GM13977 (cell line): ENCODE measurements around the gene CLUH.

ENCODE experiments used
- DNase-seq: peaks from one replicate; pipeline ENCODE4 v3.0.0; 2012; ENCODE audit warnings: low spot score
- CTCF ChIP-seq: IDR thresholded peaks from 2 replicates; pipeline ENCODE4 v1.5.1; 2012; ENCODE audit warnings: mild to moderate bottlenecking, control low read depth; ENCODE audit not compliant: insufficient read depth; ENCODE audit errors: extremely low read depth, missing control alignments
- in situ Hi-C: fragments of 300-500 bp; cut with MboI; formaldehyde crosslinking; loops from one replicate; pipeline ENCODE4 v1.12.0; 2022; ENCODE audit warnings: low sequenced_read_pairs, low pct_unique_long_range_greater_than_20kb, mixed read lengths, inconsistent platforms; ENCODE audit not compliant: unreplicated experiment

Gene CLUH

GRCh38 chr17:2697611-2698162, 13.9 kb downstream of the CLUH start:
- no peak for TF ChIP-seq CTCF
- in situ Hi-C loops: no loop called here
- DNase-seq: peak; percentile 37

GRCh38 chr17:2695961-2696760, 15.4 kb downstream of the CLUH start:
- no peak for TF ChIP-seq CTCF
- in situ Hi-C loops: no loop called here
- peak; percentile 33 for DNase-seq

GRCh38 chr17:2695243-2695960, 16.2 kb downstream of the CLUH start:
- DNase-seq: peak; percentile 41
- in situ Hi-C loops: no loop called here
- TF ChIP-seq CTCF: no peak

- peak; percentile 26 for DNase-seq
- in situ Hi-C loops: no loop called here
- TF ChIP-seq CTCF: no peak
These were observed 17.0 kb downstream of the CLUH start for GRCh38 chr17:2694381-2695242.

GRCh38 chr17:2693561-2694380, 17.8 kb downstream of the CLUH start:
- in situ Hi-C loops: no loop called here
- no peak for TF ChIP-seq CTCF
- DNase-seq: peak; percentile 28
